ENCODE measurements around the gene MON1A.

- TF ChIP-seq CTCF (conservative IDR thresholded peaks at IDR 0.05; ENCODE audit: low read depth in 2 of 2) (no peak), POLR2AphosphoS5 (IDR thresholded peaks at IDR 0.05; ENCODE audit: low read depth) (no peak), REST (IDR thresholded peaks at IDR 0.05; ENCODE audit: unreplicated experiment) (no peak), EZH2phosphoT487 (IDR thresholded peaks at IDR 0.05; ENCODE audit: unreplicated experiment) (no peak), EZH2 (IDR thresholded peaks at IDR 0.05; ENCODE audit: low read depth, unreplicated experiment) (no peak), CREB1 (CRISPR knock-in tag; IDR thresholded peaks at IDR 0.05; ENCODE audit: low read depth) (no peak), ZNF331 (CRISPR knock-in tag; IDR thresholded peaks at IDR 0.05; ENCODE audit: low read depth) (no peak)
These were observed 21.0 kb downstream of the MON1A start for GRCh38 chr3:49908373-49909199.

All from GM23338 (cell line).